Nephron progenitor cell (in vitro differentiated cells): ENCODE measurements around the gene MN1.
A peak's percentile ranks its signal among the peaks of the same experiment; 100 is the strongest.

ENCODE experiments used
- DNase-seq: peaks from one replicate; pipeline ENCODE4 v3.0.0; 2021
- H3K27ac Mint-ChIP-seq: 2 replicates; pipeline ENCODE4 v1.8.0; 2021; ENCODE audit warnings: mild to moderate bottlenecking, moderate library complexity, mixed read lengths
- H3K27me3 Mint-ChIP-seq: 2 replicates; pipeline ENCODE4 v1.8.0; 2021; ENCODE audit warnings: mild to moderate bottlenecking, low read depth, mixed read lengths; ENCODE audit not compliant: poor library complexity
- H3K36me3 Mint-ChIP-seq: 2 replicates; pipeline ENCODE4 v1.8.0; 2021; ENCODE audit warnings: low read depth, mixed read lengths
- H3K4me1 Mint-ChIP-seq: 2 replicates; pipeline ENCODE4 v1.8.0; 2021; ENCODE audit warnings: mixed read lengths
- H3K4me3 Mint-ChIP-seq: 2 replicates; pipeline ENCODE4 v1.8.0; 2021; ENCODE audit warnings: mild to moderate bottlenecking, moderate library complexity, mixed read lengths
- H3K9me3 Mint-ChIP-seq: 2 replicates; pipeline ENCODE4 v1.8.0; 2021; ENCODE audit warnings: mild to moderate bottlenecking, moderate library complexity, mixed read lengths
- TF ChIP-seq, protein P1 (sequence below): fragments of 200-600 bp; sonication (generic); IDR thresholded peaks from 2 replicates; pipeline ENCODE4 v1.5.0; 2021; ENCODE audit warnings: antibody characterized with exemption

Gene MN1

DNA sequence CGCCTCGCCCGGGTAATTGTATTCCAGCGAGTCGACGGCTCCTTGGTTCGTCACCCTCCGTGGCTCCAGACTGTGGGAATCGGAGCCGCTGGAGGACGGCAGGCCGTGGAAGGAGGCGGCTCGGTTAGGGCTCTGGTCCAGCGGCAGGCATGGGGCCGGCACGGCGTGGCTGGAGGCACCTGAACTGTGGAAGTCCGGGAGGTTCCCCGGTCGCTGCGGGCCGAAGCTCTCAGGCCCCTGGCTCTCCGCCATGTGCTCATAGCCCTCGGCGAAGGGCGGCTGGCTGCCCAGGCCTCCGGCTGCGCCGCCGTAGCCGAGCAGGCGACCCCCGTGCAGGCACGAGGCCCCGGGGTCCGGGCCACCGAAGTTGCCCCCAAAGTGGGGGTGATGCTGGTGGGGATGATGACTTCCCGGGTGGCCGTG, 1.7 kb downstream of the MN1 start:
- Mint-ChIP-seq H3K27me3 (peaks cover 80% of the 10 kb centered on the region), H3K4me1 (peaks cover 52% of the 10 kb centered on the region), H3K9me3 (no peaks in the 10 kb centered on the region), H3K36me3 (peaks cover 6% of the 10 kb centered on the region), H3K27ac (no peak overlapping the region), H3K4me3 (peak overlapping the region; percentile 85)
- DNase-seq: peak; percentile 52
- TF ChIP-seq, protein P1, sequence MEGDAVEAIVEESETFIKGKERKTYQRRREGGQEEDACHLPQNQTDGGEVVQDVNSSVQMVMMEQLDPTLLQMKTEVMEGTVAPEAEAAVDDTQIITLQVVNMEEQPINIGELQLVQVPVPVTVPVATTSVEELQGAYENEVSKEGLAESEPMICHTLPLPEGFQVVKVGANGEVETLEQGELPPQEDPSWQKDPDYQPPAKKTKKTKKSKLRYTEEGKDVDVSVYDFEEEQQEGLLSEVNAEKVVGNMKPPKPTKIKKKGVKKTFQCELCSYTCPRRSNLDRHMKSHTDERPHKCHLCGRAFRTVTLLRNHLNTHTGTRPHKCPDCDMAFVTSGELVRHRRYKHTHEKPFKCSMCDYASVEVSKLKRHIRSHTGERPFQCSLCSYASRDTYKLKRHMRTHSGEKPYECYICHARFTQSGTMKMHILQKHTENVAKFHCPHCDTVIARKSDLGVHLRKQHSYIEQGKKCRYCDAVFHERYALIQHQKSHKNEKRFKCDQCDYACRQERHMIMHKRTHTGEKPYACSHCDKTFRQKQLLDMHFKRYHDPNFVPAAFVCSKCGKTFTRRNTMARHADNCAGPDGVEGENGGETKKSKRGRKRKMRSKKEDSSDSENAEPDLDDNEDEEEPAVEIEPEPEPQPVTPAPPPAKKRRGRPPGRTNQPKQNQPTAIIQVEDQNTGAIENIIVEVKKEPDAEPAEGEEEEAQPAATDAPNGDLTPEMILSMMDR: no peak

- Mint-ChIP-seq H3K27ac (no peak overlapping the region), H3K9me3 (no peaks in the 10 kb centered on the region), H3K36me3 (peaks cover 6% of the 10 kb centered on the region), H3K27me3 (peaks cover 78% of the 10 kb centered on the region), H3K4me3 (peak overlapping the region; percentile 79), H3K4me1 (peaks cover 52% of the 10 kb centered on the region)
- TF ChIP-seq, protein P1: no peak
- DNase-seq: no peak
Measured at GRCh38 chr22:27799015-27799826, 2.3 kb downstream of the MN1 start.

GRCh38 chr22:27798511-27799014, 3.0 kb downstream of the MN1 start:
- Mint-ChIP-seq H3K4me3 (peak overlapping the region; percentile 79), H3K4me1 (peaks cover 52% of the 10 kb centered on the region), H3K9me3 (no peaks in the 10 kb centered on the region), H3K27ac (no peak overlapping the region), H3K27me3 (peaks cover 76% of the 10 kb centered on the region), H3K36me3 (peaks cover 6% of the 10 kb centered on the region)
- DNase-seq: peak; percentile 42
- TF ChIP-seq, protein P1: no peak

GRCh38 chr22:27797520-27798391, 3.8 kb downstream of the MN1 start:
- peak; percentile 36 for DNase-seq
- H3K27me3 Mint-ChIP-seq: peaks cover 71% of the 10 kb centered on the region
- TF ChIP-seq, protein P1: no peak
- no peak overlapping the region for H3K27ac Mint-ChIP-seq
- H3K36me3 Mint-ChIP-seq: peaks cover 6% of the 10 kb centered on the region
- peak overlapping the region; percentile 23 for H3K4me3 Mint-ChIP-seq
- no peaks in the 10 kb centered on the region for H3K9me3 Mint-ChIP-seq
- peaks cover 52% of the 10 kb centered on the region for H3K4me1 Mint-ChIP-seq

GRCh38 chr22:27796829-27797519, 4.6 kb downstream of the MN1 start:
- Mint-ChIP-seq H3K27ac (no peak overlapping the region), H3K9me3 (no peaks in the 10 kb centered on the region), H3K27me3 (peaks cover 63% of the 10 kb centered on the region), H3K4me1 (peaks cover 52% of the 10 kb centered on the region), H3K36me3 (peaks cover 6% of the 10 kb centered on the region), H3K4me3 (peak overlapping the region; percentile 76)
- TF ChIP-seq, protein P1: no peak
- DNase-seq: peak; percentile 16
